Gastrocnemius medialis (tissue), 4 donors: ENCODE results near the gene ADGRD1.

Experiments used
- CTCF ChIP-seq, 5 experiments: fragments of 450-650 bp in 3 of 5; fragments of 200-600 bp in 2 of 5; sonication (generic) in 2 of 5; IDR thresholded peaks in 4 of 5; conservative IDR thresholded peaks in 1 of 5; 1 replicate in 4 of 5; 2 replicates in 1 of 5; pipeline ENCODE4 v1.5.1; 2016 to 2019; ENCODE audit warnings: antibody characterized with exemption in 5 of 5, mild to moderate bottlenecking in 3 of 5, moderate library complexity in 3 of 5
- POLR2A ChIP-seq, 2 donors: fragments of 450-650 bp; IDR thresholded peaks; one replicate each; pipeline ENCODE4 v1.6.1; 2017; ENCODE audit warnings: antibody characterized with exemption in 2 of 2, mild to moderate bottlenecking in 2 of 2, moderate library complexity in 2 of 2

GRCh38 chr12:130957304-130957621 is 3.6 kb downstream of the ADGRD1 start:
- TF ChIP-seq POLR2A (IDR thresholded peaks at IDR 0.05): no peak
- no peak for TF ChIP-seq CTCF (IDR thresholded peaks at IDR 0.05 in 4 of 5, conservative IDR thresholded peaks at IDR 0.05 in 1 of 5)
